ENCODE results near the gene ABCA5. TPM values are rescaled to one million over a fixed set of nuclear protein-coding genes. Genes with fewer than 3 reads are reported as not detected.

Gene ABCA5
- total RNA-seq, 1 experiment from 2014 or later, result 4.5 TPM

GRCh38 chr17:69246202-69246601 is 80.7 kb downstream of the ABCA5 start:
- no peak overlapping the region for H3K4me3 Mint-ChIP-seq

More at GRCh38 chr17:69246202-69246601, 80.7 kb downstream of the ABCA5 start:
- Histone ChIP-seq H4K8ac (replicated peaks; ENCODE audit: insufficient read length, low read depth, low read length) (no peak overlapping the region), H3K79me2 (ENCODE audit: insufficient read depth, low read length) (no peaks in the 10 kb centered on the region), H3K27ac (ENCODE audit: insufficient read length, low read depth, low read length) (no peak overlapping the region), H2AFZ (ENCODE audit: low read length) (no peak overlapping the region), H3K4me2 (ENCODE audit: insufficient read depth, insufficient read length, low read length) (no peak overlapping the region), H2BK15ac (ENCODE audit: low read depth, low read length) (no peak overlapping the region), H2AK5ac (ENCODE audit: insufficient read length, low read length) (no peak overlapping the region), H3K23ac (ENCODE audit: insufficient read length, low read depth, low read length) (no peak overlapping the region), H3K9ac (ENCODE audit: extremely low read depth, insufficient read length, low read length) (no peak overlapping the region), H2BK5ac (ENCODE audit: insufficient read length, low read length) (no peak overlapping the region), H3K14ac (ENCODE audit: insufficient read depth, low read length) (no peak overlapping the region), H3K4me1 (ENCODE audit: insufficient read depth, low read length) (no peaks in the 10 kb centered on the region), H2BK120ac (ENCODE audit: low read depth, low read length, poor library complexity, severe bottlenecking) (no peak overlapping the region), H4K20me1 (ENCODE audit: control insufficient read depth, insufficient read depth, insufficient read length) (no peaks in the 10 kb centered on the region), H3T11ph (ENCODE audit: low read length) (no peak overlapping the region), H4K91ac (ENCODE audit: insufficient read length, low read depth, low read length) (no peak overlapping the region), H4K5ac (ENCODE audit: insufficient read length, low read depth, low read length) (no peak overlapping the region), H3K9me3 (ENCODE audit: control insufficient read depth, low read depth, low read length) (no peaks in the 10 kb centered on the region), H2BK20ac (ENCODE audit: low read depth, low read length, poor library complexity, severe bottlenecking) (no peak overlapping the region), H2BK12ac (ENCODE audit: insufficient read length, low read depth, low read length) (no peak overlapping the region), H3K79me1 (ENCODE audit: insufficient read depth, low read depth, low read length, poor library complexity, severe bottlenecking) (no peaks in the 10 kb centered on the region), H3K18ac (ENCODE audit: insufficient read length, low read depth, low read length) (no peak overlapping the region), H3K23me2 (ENCODE audit: insufficient read length, low read depth, low read length, poor library complexity, severe bottlenecking) (no peaks in the 10 kb centered on the region), H3K4ac (ENCODE audit: low read depth, low read length) (no peak overlapping the region), H3K56ac (ENCODE audit: insufficient read length, low read depth, low read length) (no peak overlapping the region), H3K27me3 (ENCODE audit: insufficient read depth, low read length) (no peaks in the 10 kb centered on the region)
- no peak for DNase-seq
- WGBS (ENCODE audit: extremely low coverage, insufficient read length, low lambda C conversion rate), result no CpG with 5 or more reads among the region's 1 CpG
- H3K4me1 Mint-ChIP-seq, result no peaks in the 10 kb centered on the region
- no peaks in the 10 kb centered on the region for H3K36me3 Mint-ChIP-seq (ENCODE audit: insufficient read depth in 1 of 3, low read depth in 3 of 3)
- H3K27ac Mint-ChIP-seq, result no peak overlapping the region
- H3K9me3 Mint-ChIP-seq, result no peaks in the 10 kb centered on the region
- H3K27me3 Mint-ChIP-seq (ENCODE audit: low read depth), result no peaks in the 10 kb centered on the region
- no peak for TF ChIP-seq CTCF (conservative IDR thresholded peaks at IDR 0.05)

All from H9 (cell line).